T-helper 22 cell (primary cell): ENCODE measurements around the gene KLHDC8A.
"Not testable (repeated sequence)": the region's sequence is repeated elsewhere in the genome, so short reads cannot be mapped to it uniquely, and the experiment has no call there.

Experiments
- DNase-seq: peaks from one replicate; pipeline ENCODE4 v3.0.0-alpha.2; 2020; ENCODE audit warnings: low read depth

The KLHDC8A gene

GRCh38 chr1:205318231-205318991, 38.3 kb downstream of the KLHDC8A start:
- no peak for DNase-seq

GRCh38 chr1:205317311-205317917, 39.3 kb downstream of the KLHDC8A start:
- no peak for DNase-seq

DNA sequence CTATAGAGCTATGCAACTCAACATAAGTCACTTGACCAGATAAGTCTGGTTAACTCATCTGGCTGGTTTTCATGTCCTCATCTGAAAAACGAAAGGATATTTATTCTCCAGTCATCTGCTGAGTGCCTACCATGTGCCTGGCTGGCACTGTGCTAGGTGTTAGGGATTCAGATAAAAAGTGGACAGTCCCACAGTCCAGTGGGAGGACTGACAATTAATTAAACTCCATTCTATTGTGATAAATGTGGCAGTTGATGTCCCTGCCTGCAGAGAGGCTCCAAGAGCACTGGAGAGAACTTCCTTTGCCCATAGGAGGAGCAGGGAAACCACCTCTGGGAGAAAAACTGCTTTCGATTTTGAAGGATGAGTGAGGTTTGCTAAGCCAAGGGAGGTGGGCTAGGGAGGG, 40.6 kb downstream of the KLHDC8A start:
- DNase-seq, result no peak

GRCh38 chr1:205315008-205315618, 41.6 kb downstream of the KLHDC8A start:
- no peak for DNase-seq

DNA sequence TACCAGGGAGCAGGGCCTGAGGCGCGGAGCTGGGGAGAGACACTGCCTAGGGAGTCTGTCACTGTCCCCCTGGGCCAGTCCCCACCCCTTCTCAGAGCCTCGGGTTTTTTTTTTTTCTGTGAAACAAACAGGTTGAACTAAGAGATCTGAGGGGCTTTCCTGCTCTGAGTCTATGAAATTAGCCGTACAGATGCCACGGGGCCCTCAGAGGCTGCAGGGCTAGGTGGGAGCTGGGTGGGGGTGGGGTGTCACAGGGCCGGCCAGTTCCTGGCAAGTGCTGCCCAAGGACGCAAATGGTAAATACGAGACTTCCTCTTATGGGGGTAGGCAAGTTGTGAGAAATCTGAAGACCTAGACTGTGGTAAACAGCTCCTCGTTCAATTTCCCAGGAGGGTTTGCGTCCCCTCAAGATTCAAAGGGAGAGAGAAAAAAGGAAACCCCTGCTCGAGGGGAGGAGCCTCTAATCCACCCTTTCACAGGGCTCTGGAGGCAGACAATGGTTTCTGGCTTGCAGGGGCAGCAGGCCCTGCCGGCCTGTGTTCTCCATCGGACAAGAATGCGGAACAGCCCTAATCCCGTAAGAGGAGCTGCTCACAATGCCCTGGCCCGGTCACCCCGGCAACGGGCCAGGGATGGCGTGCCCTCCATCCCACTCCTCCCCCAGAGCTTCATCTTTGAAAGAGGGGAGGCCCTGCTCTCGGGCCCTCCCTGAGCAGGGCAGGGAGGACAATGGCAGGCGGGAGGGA, 43.0 kb downstream of the KLHDC8A start:
- no peak for DNase-seq

DNA sequence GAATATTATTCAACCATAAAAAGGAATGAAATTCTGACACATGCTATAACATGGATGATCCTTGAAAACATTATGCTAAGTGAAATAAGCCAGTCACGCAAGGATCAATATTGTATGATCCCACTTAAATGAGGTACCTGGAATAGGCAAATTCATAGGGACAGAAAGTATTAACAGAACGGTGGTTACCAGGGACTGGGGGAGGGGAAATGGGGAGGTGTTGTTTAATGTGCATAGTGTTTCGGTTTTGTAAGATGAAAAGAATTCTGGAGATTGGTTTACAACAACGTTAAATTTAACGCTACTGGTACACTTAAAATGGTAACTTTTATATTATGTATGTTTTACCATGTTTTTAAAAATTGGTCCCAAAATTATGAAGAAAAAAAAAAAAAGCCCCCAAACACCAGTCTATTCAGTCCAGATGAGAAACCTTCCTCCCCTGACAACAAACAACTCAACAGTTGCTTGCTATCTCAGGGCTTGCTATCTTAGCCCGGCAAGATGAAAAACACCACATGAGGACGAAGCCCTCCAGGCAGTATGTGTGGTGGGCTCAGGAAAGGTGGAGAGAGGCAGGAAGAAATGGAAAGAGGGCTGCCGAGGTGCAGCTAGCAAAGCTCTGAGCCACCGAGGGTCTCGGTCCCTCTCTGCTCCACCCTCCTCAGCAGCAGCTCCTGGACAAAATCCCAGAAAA, 43.7 kb downstream of the KLHDC8A start:
- no peak for DNase-seq

- no peak for DNase-seq
These were observed 45.6 kb downstream of the KLHDC8A start for GRCh38 chr1:205310976-205311704.

DNA sequence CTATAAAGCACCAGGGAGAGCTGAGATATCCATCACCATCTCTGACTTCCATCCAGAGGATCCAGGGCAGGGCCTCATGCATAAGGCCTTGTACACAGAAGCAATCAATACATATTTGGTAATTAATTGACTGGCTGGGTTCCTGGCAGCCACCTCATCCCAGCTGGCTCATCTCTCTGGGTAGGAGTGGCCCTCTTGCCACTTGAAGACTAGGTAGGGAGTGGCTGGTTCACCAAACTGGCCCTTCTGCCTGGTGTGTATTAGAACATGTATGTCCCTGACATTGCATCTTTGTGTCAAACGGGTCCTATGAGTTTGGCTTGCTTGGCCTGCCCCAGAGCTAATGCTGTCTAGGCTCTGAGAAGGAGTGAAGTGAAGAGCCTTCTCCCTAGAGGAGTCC, 47.0 kb downstream of the KLHDC8A start:
- no peak for DNase-seq

GRCh38 chr1:205306929-205307566, 49.7 kb downstream of the KLHDC8A start:
- no peak for DNase-seq

- DNase-seq, result no peak
These were observed 52.0 kb downstream of the KLHDC8A start for GRCh38 chr1:205304695-205305070.

- DNase-seq, result no peak
These were observed 52.6 kb downstream of the KLHDC8A start for GRCh38 chr1:205304046-205304694.

GRCh38 chr1:205303247-205303888, 53.4 kb downstream of the KLHDC8A start:
- no peak for DNase-seq

DNA sequence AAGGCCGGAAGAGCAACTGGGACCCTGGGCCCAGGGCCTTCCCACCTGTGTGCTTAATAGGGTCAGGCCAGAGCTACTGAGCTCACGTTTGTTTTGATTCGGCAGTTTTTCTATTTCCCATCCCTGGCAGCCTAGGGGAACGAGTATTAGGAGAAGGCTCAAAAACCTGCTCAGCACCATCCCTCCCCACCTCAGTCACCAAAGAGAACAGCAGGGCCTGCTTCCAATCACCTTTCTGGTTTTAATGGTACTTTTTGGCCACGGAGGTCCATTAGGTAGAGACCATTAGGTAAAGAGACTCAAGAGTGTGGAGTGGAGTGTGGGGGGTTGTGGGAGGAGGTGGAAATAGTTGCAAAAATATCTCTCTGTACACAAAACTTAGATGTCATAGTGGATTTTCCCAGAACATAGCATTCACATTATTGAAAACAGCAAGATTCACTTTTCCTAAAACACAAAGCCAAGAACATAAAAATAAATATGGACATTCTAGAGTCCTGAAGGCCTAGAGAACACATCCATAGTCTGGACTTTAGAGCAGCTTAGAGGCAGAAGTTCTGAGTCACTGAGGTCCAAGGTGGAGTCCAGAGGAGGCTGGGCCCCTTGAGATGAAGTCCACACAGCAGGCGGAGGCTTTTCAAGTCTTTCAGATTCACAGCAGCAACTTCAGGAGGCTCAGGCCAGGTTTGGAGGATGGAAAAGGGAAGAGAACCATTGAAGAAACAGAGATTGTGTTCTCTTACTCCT, 54.7 kb downstream of the KLHDC8A start:
- DNase-seq, result no peak

DNA sequence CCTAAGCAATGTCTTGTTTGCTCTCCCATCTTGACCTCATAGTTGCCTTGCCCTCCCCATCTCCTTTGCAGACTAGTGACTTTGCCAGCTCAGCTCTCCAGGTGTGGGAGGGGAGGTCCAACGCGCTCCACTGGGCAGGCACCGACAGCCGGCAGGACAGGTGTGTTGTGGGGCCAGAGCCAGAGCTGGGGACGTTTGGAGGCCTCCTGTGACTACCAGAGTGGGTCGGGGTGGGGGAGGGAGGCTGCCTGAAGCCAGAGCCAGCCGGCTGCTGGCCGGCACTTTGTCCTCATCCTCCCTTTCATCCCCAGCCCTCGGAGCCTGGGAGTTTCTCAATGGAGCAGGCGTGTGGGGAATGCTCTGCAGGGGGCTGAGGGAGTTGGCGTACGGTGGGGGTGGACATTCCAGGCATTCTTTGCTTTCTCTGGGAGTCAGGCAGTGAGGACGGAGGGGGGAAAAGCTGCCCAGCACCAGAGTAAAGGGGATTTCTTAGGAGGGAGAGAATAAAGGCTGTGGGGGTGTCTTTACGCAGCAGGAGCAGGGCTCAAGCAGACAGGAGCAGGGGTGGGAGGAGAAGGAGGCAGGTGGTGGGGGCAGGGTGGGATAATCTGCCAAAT, 55.4 kb downstream of the KLHDC8A start:
- no peak for DNase-seq

DNA sequence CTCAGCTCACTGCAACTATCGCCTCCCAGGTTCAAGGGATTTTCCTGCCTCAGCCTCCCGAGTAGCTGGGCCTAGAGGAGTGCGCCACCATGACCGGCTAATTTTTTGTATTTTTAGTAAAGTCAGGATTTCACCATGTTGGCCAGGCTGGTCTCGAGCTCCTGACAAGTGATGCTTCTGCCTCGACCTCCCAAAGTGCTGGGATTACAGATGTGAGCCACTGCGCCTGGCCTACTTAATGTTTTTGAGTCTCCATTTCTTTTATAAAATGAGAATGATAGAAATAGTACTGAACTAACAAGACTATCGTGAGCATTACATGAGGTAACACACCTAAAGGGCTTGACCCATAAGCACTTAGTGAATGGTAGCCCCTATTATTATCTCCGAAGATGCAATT, 56.6 kb downstream of the KLHDC8A start:
- no peak for DNase-seq

GRCh38 chr1:205298191-205298994, 58.3 kb downstream of the KLHDC8A start:
- no peak for DNase-seq

GRCh38 chr1:205297546-205298177, 59.1 kb downstream of the KLHDC8A start:
- DNase-seq, result not testable (repeated sequence)
